SK-N-SH (cell line): ENCODE results near the gene PCDHB16. TPM values are rescaled to one million over a fixed set of nuclear protein-coding genes. Genes with fewer than 3 reads are reported as not detected.
"Not testable (repeated sequence)": the region's sequence is repeated elsewhere in the genome, so short reads cannot be mapped to it uniquely, and the experiment has no call there.

Experiments
- CTCF ChIA-PET: fragments of 300-600, 350-600 bp; formaldehyde crosslinking; extraction: SDS; loops from one replicate; lab custom pipeline; 2021; lab: Yijun Ruan, JAX
- POLR2A ChIA-PET: fragments of 350-600 bp; sonication (Branson Sonifier 250); formaldehyde crosslinking; extraction: SDS; loops from one replicate; lab custom pipeline; 2020; ENCODE audit warnings: antibody characterized with exemption, inconsistent platforms; lab: Yijun Ruan, JAX
- DNase-seq: peaks from one replicate; pipeline ENCODE4 v3.0.0; 2012
- H2AFZ ChIP-seq: fragments of 200-600 bp; sonication (generic); 2 replicates; pipeline ENCODE4 v1.8.1; 2016; ENCODE audit warnings: antibody characterized with exemption, mild to moderate bottlenecking, low read depth
- H3F3A ChIP-seq: fragments of 200-600 bp; sonication (generic); replicated peaks from 2 replicates; pipeline ENCODE3; 2016; ENCODE audit warnings: antibody characterized with exemption, mild to moderate bottlenecking; ENCODE audit not compliant: insufficient read depth
- H3K27ac ChIP-seq, 2 experiments: fragments of 200-500 bp in 1 of 2; fragments of 200-600 bp in 1 of 2; sonication (Bioruptor generic) in 1 of 2; sonication (generic), shearing (Covaris generic) in 1 of 2; 2 replicates each; pipeline versions ENCODE4 v1.5.1 to v1.6.1; 2014 to 2016; ENCODE audit warnings: low read depth in 2 of 2, inconsistent platforms in 1 of 2, low read length in 1 of 2, mild to moderate bottlenecking in 1 of 2, mixed read lengths in 1 of 2
- H3K27me3 ChIP-seq: fragments of 200-600 bp; sonication (generic), shearing (Covaris generic); 2 replicates; pipeline ENCODE4 v1.6.1; 2016; ENCODE audit warnings: mixed run types; ENCODE audit not compliant: insufficient read depth
- H3K36me3 ChIP-seq, 2 experiments: fragments of 200-500 bp in 1 of 2; fragments of 200-600 bp in 1 of 2; sonication (Bioruptor generic) in 1 of 2; sonication (generic) in 1 of 2; replicated peaks in 1 of 2; 2 replicates each; pipeline versions ENCODE3 to v1.5.1; 2014 to 2016; ENCODE audit warnings: low read length in 1 of 2, mild to moderate bottlenecking in 1 of 2; ENCODE audit not compliant: insufficient read depth in 2 of 2, control insufficient read depth in 1 of 2
- H3K4me1 ChIP-seq, 2 experiments: fragments of 200-500 bp in 1 of 2; fragments of 200-600 bp in 1 of 2; sonication (Bioruptor generic) in 1 of 2; sonication (generic), shearing (Covaris generic) in 1 of 2; 2 replicates each; pipeline versions ENCODE4 v1.5.1 to v1.6.1; 2014 to 2016; ENCODE audit warnings: low read depth in 1 of 2, low read length in 1 of 2, mixed run types in 1 of 2; ENCODE audit not compliant: insufficient read depth in 2 of 2, control insufficient read depth in 1 of 2
- H3K4me2 ChIP-seq: fragments of 200-600 bp; sonication (generic), shearing (Covaris generic); 2 replicates; pipeline ENCODE4 v1.6.1; 2017; ENCODE audit warnings: mixed run types
- H3K4me3 ChIP-seq, 2 experiments: fragments of 200-500 bp in 1 of 2; fragments of 200-600 bp in 1 of 2; sonication (Bioruptor generic) in 1 of 2; sonication (generic), shearing (Covaris generic) in 1 of 2; 2 replicates each; pipeline versions ENCODE4 v1.5.1 to v1.8.1; 2014 to 2016; ENCODE audit warnings: low read depth in 2 of 2, inconsistent platforms in 1 of 2, low read length in 1 of 2, mild to moderate bottlenecking in 1 of 2, mixed read lengths in 1 of 2, moderate library complexity in 1 of 2
- H3K79me2 ChIP-seq: fragments of 200-600 bp; sonication (generic); 2 replicates; pipeline ENCODE4 v1.8.1; 2017; ENCODE audit warnings: mild to moderate bottlenecking; ENCODE audit not compliant: insufficient read depth
- H3K9ac ChIP-seq: fragments of 200-600 bp; sonication (generic); 2 replicates; pipeline ENCODE4 v1.6.1; 2017; ENCODE audit warnings: mixed run types
- H3K9me2 ChIP-seq: fragments of 200-600 bp; sonication (generic); 2 replicates; pipeline ENCODE4 v1.6.1; 2017; ENCODE audit warnings: mixed run types
- H3K9me3 ChIP-seq: fragments of 200-600 bp; sonication (generic); 2 replicates; pipeline ENCODE4 v1.6.1; 2017; ENCODE audit warnings: mixed run types, mild to moderate bottlenecking, moderate library complexity
- H4K20me1 ChIP-seq: fragments of 200-600 bp; sonication (generic); 2 replicates; pipeline ENCODE4 v1.6.1; 2017; ENCODE audit warnings: mild to moderate bottlenecking, mixed run types; ENCODE audit not compliant: insufficient read depth
- FOXM1 ChIP-seq: IDR thresholded peaks from 2 replicates; pipeline ENCODE4 v1.4.0; 2012; ENCODE audit warnings: low read depth, mild to moderate bottlenecking
- POLR2AphosphoS5 ChIP-seq: IDR thresholded peaks from 2 replicates; pipeline ENCODE4 v1.6.1; 2012; ENCODE audit warnings: low read depth, low read length
- RAD21 ChIP-seq: IDR thresholded peaks from 2 replicates; pipeline ENCODE4 v1.6.1; 2012; ENCODE audit warnings: mild to moderate bottlenecking, low read length
- TAF1 ChIP-seq: IDR thresholded peaks from 2 replicates; pipeline ENCODE4 v1.6.1; 2012; ENCODE audit warnings: low read depth, mild to moderate bottlenecking, low read length, moderate library complexity, borderline replicate concordance
- WGBS: methylation state at CpG from one replicate; pipeline ENCODE4 v1.1.6; 2017; ENCODE audit warnings: low lambda C conversion rate; 5-methylcytosine and 5-hydroxymethylcytosine counted together
- polyA plus RNA-seq, 3 experiments: library from polyadenylated mRNA; depleted of rRNA; stranded (reverse); fragments of >200 nt; gene quantifications; 2 replicates each; pipeline ENCODE4 v1.2.3, GENCODE V29; 2012
- TF ChIP-seq, protein P1 (sequence below): IDR thresholded peaks from 2 replicates; pipeline ENCODE4 v1.4.0; 2012; ENCODE audit warnings: low read depth
- TF ChIP-seq, protein P2 (sequence below): IDR thresholded peaks from 2 replicates; pipeline ENCODE4 v1.4.0; 2012; ENCODE audit warnings: low read depth, borderline replicate concordance
- TF ChIP-seq, protein P3 (sequence below): fragments of 200-600 bp; sonication (generic); IDR thresholded peaks from 2 replicates; pipeline ENCODE4 v1.6.1; 2017; ENCODE audit warnings: antibody characterized with exemption, mild to moderate bottlenecking, moderate library complexity

Gene PCDHB16
- polyA plus RNA-seq, 1 of the 3 experiments (the other 2 are of a cell fraction): 2.7 TPM

DNA sequence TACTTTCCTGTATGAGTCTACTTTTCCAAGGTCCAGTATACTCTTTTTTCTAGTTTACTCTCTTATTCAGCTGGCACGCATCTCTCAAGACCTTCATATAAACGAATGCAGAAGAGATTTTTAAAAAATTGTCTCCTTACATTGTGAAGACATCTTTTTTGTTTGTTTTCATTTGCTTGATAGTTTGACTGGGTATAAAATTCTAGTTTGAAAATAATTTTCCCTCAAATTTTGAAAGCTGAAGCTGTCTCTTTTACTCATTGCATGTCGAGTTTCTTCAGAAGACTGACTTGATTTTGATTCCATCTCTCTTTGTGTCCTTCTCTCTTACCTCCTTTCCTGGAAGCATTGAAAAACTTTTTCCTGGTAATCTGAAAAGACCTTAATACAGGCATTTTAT lies 14.2 kb downstream of the PCDHB16 start (continued):
- TF ChIP-seq, protein P1, sequence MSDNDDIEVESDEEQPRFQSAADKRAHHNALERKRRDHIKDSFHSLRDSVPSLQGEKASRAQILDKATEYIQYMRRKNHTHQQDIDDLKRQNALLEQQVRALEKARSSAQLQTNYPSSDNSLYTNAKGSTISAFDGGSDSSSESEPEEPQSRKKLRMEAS: no peak
- TF ChIP-seq, protein P2, sequence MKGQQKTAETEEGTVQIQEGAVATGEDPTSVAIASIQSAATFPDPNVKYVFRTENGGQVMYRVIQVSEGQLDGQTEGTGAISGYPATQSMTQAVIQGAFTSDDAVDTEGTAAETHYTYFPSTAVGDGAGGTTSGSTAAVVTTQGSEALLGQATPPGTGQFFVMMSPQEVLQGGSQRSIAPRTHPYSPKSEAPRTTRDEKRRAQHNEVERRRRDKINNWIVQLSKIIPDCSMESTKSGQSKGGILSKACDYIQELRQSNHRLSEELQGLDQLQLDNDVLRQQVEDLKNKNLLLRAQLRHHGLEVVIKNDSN: no peak
- TF ChIP-seq, all 33 proteins: peak for 0

DNA sequence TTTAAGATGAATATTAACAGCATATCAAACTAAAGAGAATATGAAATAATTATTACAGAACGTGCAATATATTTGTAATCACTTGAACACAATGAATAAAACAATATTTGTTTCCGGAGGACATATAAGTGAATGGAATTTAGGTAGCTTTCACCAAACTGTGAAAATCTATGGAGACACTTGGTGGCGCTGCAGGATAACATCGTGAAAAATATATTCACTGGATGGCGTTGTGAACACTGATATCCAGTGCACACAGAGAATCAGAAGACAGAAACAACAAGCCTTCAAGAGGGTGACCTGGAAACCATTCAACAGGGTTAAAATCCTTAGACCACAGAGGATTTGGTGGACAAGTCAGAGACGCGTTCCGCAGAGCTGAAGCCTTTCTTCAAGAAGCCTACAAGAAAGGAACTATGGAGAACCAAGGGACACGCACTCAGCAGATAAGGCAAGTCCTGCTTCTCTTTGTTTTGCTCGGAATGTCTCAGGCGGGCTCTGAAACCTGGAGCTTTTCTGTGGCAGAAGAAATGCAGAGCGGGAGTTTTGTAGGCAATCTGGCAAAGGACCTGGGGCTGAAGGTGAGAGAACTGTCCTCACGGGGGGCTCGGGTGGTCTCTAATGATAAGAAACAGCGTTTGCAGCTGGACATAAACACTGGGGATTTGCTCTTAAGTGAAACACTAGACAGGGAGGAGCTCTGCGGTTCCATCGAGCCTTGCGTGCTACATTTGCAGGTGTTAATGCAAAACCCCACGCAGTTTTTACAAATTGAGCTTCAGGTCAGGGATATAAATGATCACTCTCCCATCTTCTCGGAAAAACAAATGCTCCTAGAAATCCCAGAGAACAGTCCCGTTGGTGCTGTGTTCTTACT lies 17.4 kb downstream of the PCDHB16 start, which contains the start of gene PCDHB11:
PCDHB11 (plus strand) TSS at position 269 of the 877 bp plus-strand sequence; CDS start at position 417, 148 bp downstream.
- TF ChIP-seq TAF1 (no peak), POLR2AphosphoS5 (no peak), FOXM1 (no peak), RAD21 (peak; percentile 48)
- TF ChIP-seq, protein P3, sequence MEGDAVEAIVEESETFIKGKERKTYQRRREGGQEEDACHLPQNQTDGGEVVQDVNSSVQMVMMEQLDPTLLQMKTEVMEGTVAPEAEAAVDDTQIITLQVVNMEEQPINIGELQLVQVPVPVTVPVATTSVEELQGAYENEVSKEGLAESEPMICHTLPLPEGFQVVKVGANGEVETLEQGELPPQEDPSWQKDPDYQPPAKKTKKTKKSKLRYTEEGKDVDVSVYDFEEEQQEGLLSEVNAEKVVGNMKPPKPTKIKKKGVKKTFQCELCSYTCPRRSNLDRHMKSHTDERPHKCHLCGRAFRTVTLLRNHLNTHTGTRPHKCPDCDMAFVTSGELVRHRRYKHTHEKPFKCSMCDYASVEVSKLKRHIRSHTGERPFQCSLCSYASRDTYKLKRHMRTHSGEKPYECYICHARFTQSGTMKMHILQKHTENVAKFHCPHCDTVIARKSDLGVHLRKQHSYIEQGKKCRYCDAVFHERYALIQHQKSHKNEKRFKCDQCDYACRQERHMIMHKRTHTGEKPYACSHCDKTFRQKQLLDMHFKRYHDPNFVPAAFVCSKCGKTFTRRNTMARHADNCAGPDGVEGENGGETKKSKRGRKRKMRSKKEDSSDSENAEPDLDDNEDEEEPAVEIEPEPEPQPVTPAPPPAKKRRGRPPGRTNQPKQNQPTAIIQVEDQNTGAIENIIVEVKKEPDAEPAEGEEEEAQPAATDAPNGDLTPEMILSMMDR: peak; percentile 39
- H3K9me2 ChIP-seq: no peaks in the 10 kb centered on the region
- peaks cover 9% of the 10 kb centered on the region for H3K9me3 ChIP-seq
- ChIA-PET POLR2A (interaction anchor here (0.6 kb wide), 1 partner anchor 51 kb away, joined by 3 read pairs; no protein-coding TSS in a partner anchor), CTCF (interaction anchor here (0.7 to 2.7 kb wide), 19 partner anchors 9 to 368 kb away, joined by 3 to 15 read pairs (median 5); partner anchors contain the start of genes PCDHA8, PCDHB12, PCDHB14 and PCDHB16)
- H3K27me3 ChIP-seq: no peaks in the 10 kb centered on the region
- no peak within 1 kb of the TSS for H3K4me2 ChIP-seq
- no peaks in the 10 kb centered on the region for H4K20me1 ChIP-seq
- H2AFZ ChIP-seq: no peak within 1 kb of the TSS
- no peak within 1 kb of the TSS for H3K27ac ChIP-seq
- no peak within 1 kb of the TSS for H3K9ac ChIP-seq
- peak within 1 kb of the TSS; percentile 18 to 26; a peak in 2 of 4 replicates for H3K4me3 ChIP-seq
- H3F3A ChIP-seq: no peaks in the 10 kb centered on the region
- no peaks in the 10 kb centered on the region for H3K4me1 ChIP-seq
- 42% methylated on average over 21 of the region's 21 CpGs for WGBS
- peak; percentile 41 for DNase-seq
- no peaks in the 10 kb centered on the region for H3K79me2 ChIP-seq
- no peaks in the 10 kb centered on the region for H3K36me3 ChIP-seq

DNA sequence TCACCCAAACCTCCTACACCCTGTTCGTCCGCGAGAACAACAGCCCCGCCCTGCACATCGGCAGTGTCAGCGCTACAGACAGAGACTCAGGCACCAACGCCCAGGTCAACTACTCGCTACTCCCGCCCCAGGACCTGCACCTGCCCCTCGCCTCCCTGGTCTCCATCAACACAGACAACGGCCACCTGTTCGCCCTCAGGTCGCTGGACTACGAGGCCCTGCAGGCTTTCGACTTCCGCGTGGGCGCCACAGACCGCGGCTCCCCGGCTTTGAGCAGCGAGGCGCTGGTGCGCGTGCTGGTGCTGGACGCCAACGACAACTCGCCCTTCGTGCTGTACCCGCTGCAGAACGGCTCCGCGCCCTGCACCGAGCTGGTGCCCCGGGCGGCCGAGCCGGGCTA lies 18.9 kb downstream of the PCDHB16 start:
- H3K79me2 ChIP-seq, H2AFZ ChIP-seq, CTCF ChIA-PET, H3K4me1 ChIP-seq, POLR2A ChIA-PET, H3F3A ChIP-seq, H3K27ac ChIP-seq, H4K20me1 ChIP-seq, H3K9me3 ChIP-seq, H3K4me3 ChIP-seq, H3K27me3 ChIP-seq, DNase-seq, H3K36me3 ChIP-seq, H3K9me2 ChIP-seq, H3K9ac ChIP-seq, H3K4me2 ChIP-seq: not testable (repeated sequence)
- 77% methylated on average over 16 of the region's 38 CpGs for WGBS

DNA sequence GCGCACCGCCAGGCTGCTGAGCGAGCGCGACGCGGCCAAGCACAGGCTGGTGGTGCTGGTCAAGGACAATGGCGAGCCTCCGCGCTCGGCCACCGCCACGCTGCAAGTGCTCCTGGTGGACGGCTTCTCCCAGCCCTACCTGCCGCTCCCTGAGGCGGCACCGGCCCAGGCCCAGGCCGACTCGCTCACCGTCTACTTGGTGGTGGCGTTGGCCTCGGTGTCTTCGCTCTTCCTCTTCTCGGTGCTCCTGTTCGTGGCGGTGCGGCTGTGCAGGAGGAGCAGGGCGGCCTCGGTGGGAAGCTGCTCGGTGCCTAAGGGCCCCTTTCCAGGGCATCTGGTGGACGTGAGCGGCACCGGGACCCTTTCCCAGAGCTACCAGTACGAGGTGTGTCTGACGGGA lies 19.5 kb downstream of the PCDHB16 start:
- H3K36me3 ChIP-seq, H3K9ac ChIP-seq, POLR2A ChIA-PET, H3F3A ChIP-seq, DNase-seq, H4K20me1 ChIP-seq, H3K79me2 ChIP-seq, H3K27ac ChIP-seq, H3K9me2 ChIP-seq, H3K27me3 ChIP-seq, H3K4me1 ChIP-seq, H3K9me3 ChIP-seq, H3K4me3 ChIP-seq, H2AFZ ChIP-seq, H3K4me2 ChIP-seq: not testable (repeated sequence)
- CTCF ChIA-PET: interaction anchor here (0.7 to 1.6 kb wide), 2 partner anchors 101 to 363 kb away, joined by 3 to 5 read pairs; partner anchors contain the start of gene PCDHB3
- WGBS: 79% methylated on average over 22 of the region's 35 CpGs
